GM21529 (cell line): ENCODE results near the gene MIPOL1.

Experiments
- ATAC-seq: cut with Tn5 transposase; IDR thresholded peaks from one replicate; pipeline ENCODE4 v1.9.1; 2021; ENCODE audit not compliant: unreplicated experiment

MIPOL1 gene

GRCh38 chr14:37584211-37585100 is 386.7 kb downstream of the MIPOL1 start:
- ATAC-seq = no peak

- no peak for ATAC-seq
Measured at GRCh38 chr14:37585101-37585511, 387.4 kb downstream of the MIPOL1 start.

- no peak for ATAC-seq
Measured at GRCh38 chr14:37585971-37586796, 388.4 kb downstream of the MIPOL1 start.

- no peak for ATAC-seq
Measured at GRCh38 chr14:37586797-37587130, 389.0 kb downstream of the MIPOL1 start.

GRCh38 chr14:37587131-37587803 is 389.5 kb downstream of the MIPOL1 start:
- ATAC-seq = no peak

GRCh38 chr14:37587881-37588666 is 390.3 kb downstream of the MIPOL1 start:
- ATAC-seq = no peak

- ATAC-seq = no peak
Measured at GRCh38 chr14:37588667-37588955, 390.9 kb downstream of the MIPOL1 start.

- no peak for ATAC-seq
Measured at GRCh38 chr14:37588956-37589714, 391.4 kb downstream of the MIPOL1 start.

- ATAC-seq = no peak
Measured at GRCh38 chr14:37589715-37590427, 392.1 kb downstream of the MIPOL1 start.

- no peak for ATAC-seq
Measured at GRCh38 chr14:37590428-37591139, 392.8 kb downstream of the MIPOL1 start.

GRCh38 chr14:37591311-37591940 is 393.7 kb downstream of the MIPOL1 start:
- no peak for ATAC-seq

GRCh38 chr14:37591941-37592481 is 394.3 kb downstream of the MIPOL1 start:
- ATAC-seq = no peak

GRCh38 chr14:37592482-37593408 is 395.0 kb downstream of the MIPOL1 start:
- no peak for ATAC-seq

- no peak for ATAC-seq
Measured at GRCh38 chr14:37593511-37594237, 395.9 kb downstream of the MIPOL1 start.

- ATAC-seq = no peak
Measured at GRCh38 chr14:37594238-37594970, 396.7 kb downstream of the MIPOL1 start.
